Sigmoid colon (tissue), 4 donors: ENCODE results near the gene WNT9B.

Experiments
- CTCF ChIP-seq, 4 experiments: fragments of 450-650 bp in 3 of 4; fragments of 200-600 bp in 1 of 4; IDR thresholded peaks; one replicate each; pipeline ENCODE4 v1.5.1; 2016 to 2019; ENCODE audit warnings: antibody characterized with exemption in 4 of 4, mild to moderate bottlenecking in 3 of 4, moderate library complexity in 2 of 4
- POLR2A ChIP-seq, 2 donors: fragments of 450-650 bp; IDR thresholded peaks; one replicate each; pipeline ENCODE4 v1.6.1; 2016; ENCODE audit warnings: antibody characterized with exemption in 2 of 2, mild to moderate bottlenecking in 2 of 2, moderate library complexity in 2 of 2
- POLR2AphosphoS5 ChIP-seq, 4 donors: sonication (generic); formaldehyde crosslinking; IDR thresholded peaks; one replicate each; pipeline ENCODE4 v1.6.1; 2017; ENCODE audit warnings: antibody characterized with exemption in 4 of 4

- TF ChIP-seq POLR2A (IDR thresholded peaks at IDR 0.05) (no peak), CTCF (IDR thresholded peaks at IDR 0.05) (no peak), POLR2AphosphoS5 (IDR thresholded peaks at IDR 0.05) (no peak)
Measured at GRCh38 chr17:46834846-46835245, 16.5 kb upstream of the WNT9B start.
